Measurements from ENCODE around the gene SPIN2A.

The SPIN2A gene

DNA sequence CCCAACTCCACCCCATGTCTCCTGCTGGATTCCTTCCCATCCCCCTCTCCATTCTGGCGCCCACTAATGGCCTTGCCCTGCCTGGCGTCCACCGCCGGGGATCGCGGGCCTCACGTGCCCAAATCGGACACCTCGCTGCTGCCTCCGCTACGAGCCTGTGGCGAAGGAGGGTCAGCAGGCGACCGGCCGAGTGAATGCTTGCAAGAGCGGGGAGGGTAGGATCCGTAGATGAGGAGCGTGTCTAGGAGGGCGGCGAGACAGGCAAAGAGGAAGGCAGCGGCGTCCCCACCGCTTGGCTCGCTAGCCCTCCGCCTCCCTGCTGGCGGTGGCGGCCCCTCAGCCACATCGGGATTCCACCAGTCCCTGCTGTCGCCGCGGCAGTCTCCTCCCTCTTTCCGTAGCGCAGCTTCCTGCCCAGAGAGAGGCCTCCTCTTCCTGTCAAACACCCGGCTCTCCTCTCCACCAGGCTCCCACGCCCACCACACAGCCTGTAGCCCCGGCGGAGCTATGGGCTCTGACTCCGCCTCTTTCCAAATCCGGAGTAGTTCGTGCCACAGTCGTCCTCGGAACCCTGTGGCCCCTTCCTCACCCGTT, 15.9 kb downstream of the SPIN2A start, which contains the start of gene SPIN2B:
SPIN2B (minus strand) TSS at position 387 of the 594 bp plus-strand sequence.
- TF ChIP-seq FOXP2 (optimal IDR thresholded peaks at IDR 0.05; ENCODE audit: borderline replicate concordance, extremely low read depth, extremely low read length, insufficient read depth) (no peak), TAF1 (IDR thresholded peaks at IDR 0.05; ENCODE audit: borderline replicate concordance, insufficient read depth, low read length) (peak; percentile 68; the same call in 1 of the 2 replicates), SIN3A (IDR thresholded peaks at IDR 0.05; ENCODE audit: borderline replicate concordance, insufficient read depth, low read length) (peak; percentile 24; the same call in 1 of the 2 replicates), POLR2AphosphoS5 (IDR thresholded peaks at IDR 0.05; ENCODE audit: low read depth, low read length) (peak; percentile 73), REST (IDR thresholded peaks at IDR 0.05; ENCODE audit: insufficient read depth in 1 of 2, low read depth in 2 of 2, low read length in 2 of 2) (no peak)

DNA sequence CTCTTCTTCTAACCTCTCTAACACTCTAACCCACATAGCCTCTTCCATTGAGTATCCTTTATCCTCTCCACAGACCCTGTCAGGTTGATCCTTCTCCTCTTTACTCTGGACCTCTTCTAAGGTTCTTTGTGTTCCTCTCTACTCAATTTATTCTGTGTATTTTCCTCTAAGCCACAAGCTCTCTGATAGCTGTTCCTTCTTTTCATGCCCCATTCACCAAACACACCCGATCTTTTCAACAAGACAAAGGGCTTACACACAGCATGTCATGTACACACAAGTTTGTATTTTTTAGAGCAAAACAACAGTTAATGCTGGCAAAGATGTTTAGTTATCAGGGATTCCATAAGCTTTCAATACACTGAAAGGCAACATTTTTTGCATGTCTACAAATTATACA, 17.8 kb downstream of the SPIN2A start:
- no peak for TF ChIP-seq TAF1 (IDR thresholded peaks at IDR 0.05; ENCODE audit: borderline replicate concordance, insufficient read depth, low read length)
- TF ChIP-seq POLR2AphosphoS5 (IDR thresholded peaks at IDR 0.05; ENCODE audit: low read depth, low read length): no peak
- no peak for TF ChIP-seq REST (IDR thresholded peaks at IDR 0.05; ENCODE audit: insufficient read depth in 1 of 2, low read depth in 2 of 2, low read length in 2 of 2)
- no peak for TF ChIP-seq SIN3A (IDR thresholded peaks at IDR 0.05; ENCODE audit: borderline replicate concordance, insufficient read depth, low read length)
- TF ChIP-seq FOXP2 (optimal IDR thresholded peaks at IDR 0.05; ENCODE audit: borderline replicate concordance, extremely low read depth, extremely low read length, insufficient read depth): no peak

GRCh38 chrX:57104921-57105398, 32.2 kb downstream of the SPIN2A start:
- TF ChIP-seq SIN3A (IDR thresholded peaks at IDR 0.05; ENCODE audit: borderline replicate concordance, insufficient read depth, low read length): no peak
- no peak for TF ChIP-seq TAF1 (IDR thresholded peaks at IDR 0.05; ENCODE audit: borderline replicate concordance, insufficient read depth, low read length)
- no peak for TF ChIP-seq FOXP2 (optimal IDR thresholded peaks at IDR 0.05; ENCODE audit: borderline replicate concordance, extremely low read depth, extremely low read length, insufficient read depth)
- TF ChIP-seq POLR2AphosphoS5 (IDR thresholded peaks at IDR 0.05; ENCODE audit: low read depth, low read length): no peak
- TF ChIP-seq REST (IDR thresholded peaks at IDR 0.05; ENCODE audit: insufficient read depth in 1 of 2, low read depth in 2 of 2, low read length in 2 of 2): no peak

DNA sequence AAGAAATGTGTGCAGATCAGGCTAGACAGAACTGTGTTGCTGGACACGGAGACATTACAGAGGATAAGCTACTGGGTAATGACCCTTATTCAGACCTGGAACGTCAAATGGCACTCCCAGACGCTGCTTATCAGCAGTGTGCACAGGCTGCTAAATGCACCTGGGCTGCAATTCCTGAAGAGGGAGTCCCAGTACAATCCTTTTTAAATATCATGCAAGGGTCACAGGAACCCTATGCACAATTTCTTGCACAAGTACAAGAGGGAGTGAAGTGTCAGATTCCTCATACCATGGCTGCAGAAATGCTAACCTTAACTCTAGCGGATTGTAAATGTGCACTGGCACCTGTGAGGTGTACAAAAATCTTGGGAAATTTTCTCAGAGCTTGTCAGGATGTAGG, 32.8 kb downstream of the SPIN2A start:
- TF ChIP-seq TAF1 (IDR thresholded peaks at IDR 0.05; ENCODE audit: borderline replicate concordance, insufficient read depth, low read length) (no peak), POLR2AphosphoS5 (IDR thresholded peaks at IDR 0.05; ENCODE audit: low read depth, low read length) (no peak), REST (IDR thresholded peaks at IDR 0.05; ENCODE audit: insufficient read depth in 1 of 2, low read depth in 2 of 2, low read length in 2 of 2) (no peak), FOXP2 (optimal IDR thresholded peaks at IDR 0.05; ENCODE audit: borderline replicate concordance, extremely low read depth, extremely low read length, insufficient read depth) (no peak), SIN3A (IDR thresholded peaks at IDR 0.05; ENCODE audit: borderline replicate concordance, insufficient read depth, low read length) (no peak)

Data from PFSK-1 (cell line).